Measurements from ENCODE around the gene MAMLD1. TPM values are rescaled to one million over a fixed set of nuclear protein-coding genes. Genes with fewer than 3 reads are reported as not detected.

The MAMLD1 gene
- total and polyA plus RNA-seq, 2 donors (not counting 3 experiments of a cell fraction or from before 2014, with no cell fraction given): 2.5 to 5.6 TPM

DNA sequence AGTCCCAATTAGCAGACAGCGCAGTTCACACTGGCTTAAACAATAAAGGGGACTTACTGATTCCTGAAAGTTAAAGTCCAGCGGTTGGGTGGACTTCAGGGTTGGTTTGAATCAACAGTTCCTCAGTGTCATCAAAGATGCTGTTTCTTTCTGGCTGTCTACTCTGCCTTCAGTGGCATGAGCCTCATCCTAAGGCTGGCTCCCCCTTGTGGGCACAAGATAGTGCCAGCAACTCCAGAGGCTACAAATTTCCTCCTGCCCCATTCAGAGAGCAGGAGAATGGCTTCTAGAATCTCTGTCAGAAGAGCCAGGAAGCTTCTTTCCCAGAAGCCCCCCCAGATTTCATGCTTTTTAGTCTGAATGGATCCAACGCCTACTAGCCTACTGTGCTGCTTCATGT, 122.9 kb downstream of the MAMLD1 start:
- no TSS peak for BruUV-seq (replicated peaks)
- Histone ChIP-seq H3K27ac (ENCODE audit: insufficient read depth, low read depth, low read length) (no peak overlapping the region), H3K4me2 (ENCODE audit: insufficient read depth, low read length) (no peak overlapping the region), H3K79me2 (ENCODE audit: control insufficient read depth, insufficient read depth, low read length) (no peaks in the 10 kb centered on the region), H3K4me1 (ENCODE audit: control insufficient read depth, extremely low read depth, insufficient read depth, low read length) (no peaks in the 10 kb centered on the region), H3K4me3 (replicated peaks in 1 of 3; ENCODE audit: insufficient read depth in 1 of 3, low read depth in 1 of 3, low read length in 3 of 3) (no peak overlapping the region), H3K9me1 (replicated peaks; ENCODE audit: control insufficient read depth, extremely low read depth, insufficient read depth, low read length) (no peaks in the 10 kb centered on the region), H2AFZ (ENCODE audit: low read depth, low read length) (no peak overlapping the region), H3K27me3 (ENCODE audit: control insufficient read depth in 2 of 2, insufficient read depth in 2 of 2, low read length in 2 of 2) (no peaks in the 10 kb centered on the region), H3K36me3 (ENCODE audit: control insufficient read depth in 2 of 2, extremely low read depth in 1 of 2, insufficient read depth in 2 of 2, low read length in 2 of 2) (no peaks in the 10 kb centered on the region), H3K9me3 (replicated peaks; ENCODE audit: control insufficient read depth, insufficient read depth, low read length) (no peaks in the 10 kb centered on the region), H4K20me1 (replicated peaks; ENCODE audit: control insufficient read depth, extremely low read depth, insufficient read depth, low read length) (no peaks in the 10 kb centered on the region), H3K9ac (replicated peaks; ENCODE audit: extremely low read depth, insufficient read depth, low read length) (no peak overlapping the region)
- dilution Hi-C loops (cut with MboI; ENCODE audit: extremely low pct_ligation_motif_present, low sequenced_read_pairs) (no loop called here), intact Hi-C loops (cut with micrococcal nuclease) (loop anchor here (1.0 to 5.0 kb wide), 5 partner anchors 18 to 536 kb away; no protein-coding TSS in a partner anchor)
- ChIA-PET CTCF (interaction anchor here (0.7 to 4.5 kb wide), 7 partner anchors 12 to 536 kb away, joined by 3 to 24 read pairs (median 5); partner anchors contain the start of genes MAMLD1 and MTM1), POLR2A (no interaction called here)
- DNase-seq (ENCODE audit: low read depth, low spot score): peak; percentile 44
- TF ChIP-seq POLR2A (IDR thresholded peaks at IDR 0.05; ENCODE audit: low read depth, low read length): no peak
- TF ChIP-seq, protein P1, sequence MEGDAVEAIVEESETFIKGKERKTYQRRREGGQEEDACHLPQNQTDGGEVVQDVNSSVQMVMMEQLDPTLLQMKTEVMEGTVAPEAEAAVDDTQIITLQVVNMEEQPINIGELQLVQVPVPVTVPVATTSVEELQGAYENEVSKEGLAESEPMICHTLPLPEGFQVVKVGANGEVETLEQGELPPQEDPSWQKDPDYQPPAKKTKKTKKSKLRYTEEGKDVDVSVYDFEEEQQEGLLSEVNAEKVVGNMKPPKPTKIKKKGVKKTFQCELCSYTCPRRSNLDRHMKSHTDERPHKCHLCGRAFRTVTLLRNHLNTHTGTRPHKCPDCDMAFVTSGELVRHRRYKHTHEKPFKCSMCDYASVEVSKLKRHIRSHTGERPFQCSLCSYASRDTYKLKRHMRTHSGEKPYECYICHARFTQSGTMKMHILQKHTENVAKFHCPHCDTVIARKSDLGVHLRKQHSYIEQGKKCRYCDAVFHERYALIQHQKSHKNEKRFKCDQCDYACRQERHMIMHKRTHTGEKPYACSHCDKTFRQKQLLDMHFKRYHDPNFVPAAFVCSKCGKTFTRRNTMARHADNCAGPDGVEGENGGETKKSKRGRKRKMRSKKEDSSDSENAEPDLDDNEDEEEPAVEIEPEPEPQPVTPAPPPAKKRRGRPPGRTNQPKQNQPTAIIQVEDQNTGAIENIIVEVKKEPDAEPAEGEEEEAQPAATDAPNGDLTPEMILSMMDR (IDR thresholded peaks at IDR 0.05; ENCODE audit: extremely low read depth in 1 of 2, insufficient read depth in 1 of 2, low read depth in 1 of 2, low read length in 2 of 2): peak; percentile 59 to 70
- FAIRE-seq: peak; percentile 64

DNA sequence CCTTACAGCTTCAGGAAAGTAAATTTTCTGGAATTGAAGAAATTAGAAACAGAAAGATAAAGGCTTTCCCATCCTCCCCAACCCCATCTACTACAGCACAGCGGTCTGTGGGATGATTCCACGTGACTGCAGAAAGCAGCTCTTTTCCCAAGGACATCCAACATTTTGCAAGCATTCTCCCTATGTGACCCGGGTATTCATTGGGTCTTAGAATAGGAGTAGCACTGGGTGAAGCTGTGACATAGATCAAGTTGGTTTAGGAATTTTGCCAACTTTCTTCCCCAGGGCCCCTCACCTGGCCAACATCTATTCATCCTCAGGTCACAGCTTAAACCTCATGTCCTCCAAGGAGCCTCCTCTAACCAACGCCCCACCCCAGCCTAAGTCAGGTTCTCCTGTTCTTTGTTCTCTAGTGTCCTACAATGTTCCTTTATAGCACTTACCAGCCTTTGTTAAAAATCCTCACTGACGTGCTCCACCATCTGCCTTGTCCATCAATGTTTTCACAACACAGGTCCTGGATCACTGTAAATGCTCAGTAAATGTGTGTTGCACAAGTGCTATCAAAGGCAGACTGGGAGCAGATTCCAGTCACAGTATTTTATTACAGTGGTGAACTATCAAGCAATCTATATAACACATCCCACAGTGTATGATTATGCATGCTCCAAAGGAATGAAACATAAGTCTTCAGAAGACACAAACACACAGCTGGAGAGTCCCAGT, 124.4 kb downstream of the MAMLD1 start:
- Histone ChIP-seq H3K79me2 (ENCODE audit: control insufficient read depth, insufficient read depth, low read length) (no peaks in the 10 kb centered on the region), H3K4me2 (ENCODE audit: insufficient read depth, low read length) (no peak overlapping the region), H3K4me3 (replicated peaks in 1 of 3; ENCODE audit: insufficient read depth in 1 of 3, low read depth in 1 of 3, low read length in 3 of 3) (no peak overlapping the region), H3K9me3 (replicated peaks; ENCODE audit: control insufficient read depth, insufficient read depth, low read length) (no peaks in the 10 kb centered on the region), H3K27me3 (ENCODE audit: control insufficient read depth in 2 of 2, insufficient read depth in 2 of 2, low read length in 2 of 2) (no peaks in the 10 kb centered on the region), H3K36me3 (ENCODE audit: control insufficient read depth in 2 of 2, extremely low read depth in 1 of 2, insufficient read depth in 2 of 2, low read length in 2 of 2) (no peaks in the 10 kb centered on the region), H2AFZ (ENCODE audit: low read depth, low read length) (no peak overlapping the region), H3K9me1 (replicated peaks; ENCODE audit: control insufficient read depth, extremely low read depth, insufficient read depth, low read length) (no peaks in the 10 kb centered on the region), H3K4me1 (ENCODE audit: control insufficient read depth, extremely low read depth, insufficient read depth, low read length) (no peaks in the 10 kb centered on the region), H3K9ac (replicated peaks; ENCODE audit: extremely low read depth, insufficient read depth, low read length) (no peak overlapping the region), H3K27ac (ENCODE audit: insufficient read depth, low read depth, low read length) (no peak overlapping the region), H4K20me1 (replicated peaks; ENCODE audit: control insufficient read depth, extremely low read depth, insufficient read depth, low read length) (no peaks in the 10 kb centered on the region)
- POLR2A ChIA-PET: no interaction called here
- dilution Hi-C loops (cut with MboI; ENCODE audit: extremely low pct_ligation_motif_present, low sequenced_read_pairs): no loop called here
- BruUV-seq (replicated peaks): no TSS peak
- no peak for TF ChIP-seq MYC (IDR thresholded peaks at IDR 0.05; ENCODE audit: low read depth, low read length)
- TF ChIP-seq POLR2A (IDR thresholded peaks at IDR 0.05; ENCODE audit: low read depth, low read length): no peak
- TF ChIP-seq POLR2AphosphoS5 (IDR thresholded peaks at IDR 0.05; ENCODE audit: insufficient read depth, low read depth, low read length): no peak
- no peak for TF ChIP-seq FOS (IDR thresholded peaks at IDR 0.05; ENCODE audit: borderline replicate concordance, insufficient read depth, low read length)
- TF ChIP-seq, protein P2, sequence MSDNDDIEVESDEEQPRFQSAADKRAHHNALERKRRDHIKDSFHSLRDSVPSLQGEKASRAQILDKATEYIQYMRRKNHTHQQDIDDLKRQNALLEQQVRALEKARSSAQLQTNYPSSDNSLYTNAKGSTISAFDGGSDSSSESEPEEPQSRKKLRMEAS (IDR thresholded peaks at IDR 0.05; ENCODE audit: insufficient read depth, insufficient read length): no peak
- TF ChIP-seq, protein P1 (IDR thresholded peaks at IDR 0.05; ENCODE audit: extremely low read depth in 1 of 2, insufficient read depth in 1 of 2, low read depth in 1 of 2, low read length in 2 of 2): no peak
- TF ChIP-seq EZH2 (IDR thresholded peaks at IDR 0.05; ENCODE audit: borderline replicate concordance, low read depth, low read length, severe bottlenecking): no peak
- no peak for TF ChIP-seq JUN (IDR thresholded peaks at IDR 0.05; ENCODE audit: borderline replicate concordance, insufficient read depth, insufficient read length, low read depth)
- TF ChIP-seq GATA2 (IDR thresholded peaks at IDR 0.05; ENCODE audit: insufficient read depth, insufficient read length, low read depth, low read length): no peak
- intact Hi-C loops (cut with micrococcal nuclease): loop anchor here (2.0 to 5.0 kb wide), 2 partner anchors 40 to 99 kb away; no protein-coding TSS in a partner anchor
- FAIRE-seq (no peak), DNase-seq (ENCODE audit: low read depth, low spot score) (no peak)
- CTCF ChIA-PET: interaction anchor here (1.3 to 2.0 kb wide), 5 partner anchors 14 to 524 kb away, joined by 3 to 6 read pairs (median 5); no protein-coding TSS in a partner anchor

Data from endothelial cell of umbilical vein (primary cell).